NK-92 (cell line): Measurements from ENCODE around the gene UNC50.
"Not testable (repeated sequence)": the region's sequence is repeated elsewhere in the genome, so short reads cannot be mapped to it uniquely, and the experiment has no call there.

Experiments
- DNase-seq: peaks from one replicate; lab custom pipeline; 2025; ENCODE audit not compliant: unreplicated experiment; lab: John Stamatoyannopoulos, UW

UNC50 gene

DNA sequence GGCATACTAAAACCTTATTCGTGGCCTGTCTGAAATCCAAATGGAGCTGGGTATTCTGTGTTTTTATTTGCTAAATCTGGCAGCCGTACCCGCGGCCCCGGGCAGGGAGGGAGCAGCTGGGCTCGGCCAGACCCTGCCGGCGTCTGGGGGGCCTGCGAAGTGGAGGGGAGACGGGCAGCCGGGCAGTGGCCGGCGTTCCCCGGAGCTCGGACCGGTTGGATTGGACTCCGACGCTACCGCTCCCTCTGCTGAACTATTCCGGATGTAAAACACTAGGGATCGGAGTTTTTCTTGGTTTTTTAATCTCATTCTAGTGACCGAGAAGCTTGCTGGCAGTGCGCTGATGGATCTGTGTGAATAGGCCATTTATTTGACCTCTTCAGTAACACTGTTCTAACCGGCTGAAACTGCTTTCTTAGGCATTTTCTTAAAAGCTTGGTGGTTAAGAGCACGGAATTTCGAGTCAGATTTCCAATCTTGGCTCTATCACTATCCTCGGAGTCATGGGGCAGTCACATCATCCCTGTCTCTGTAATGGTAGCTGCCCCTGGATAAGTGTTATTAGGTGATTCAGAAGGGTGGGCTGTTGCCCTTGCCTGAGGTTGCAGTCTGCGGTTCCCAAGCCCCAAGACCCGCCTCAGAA, 694 bp downstream of the UNC50 start:
- no peak for DNase-seq

DNA sequence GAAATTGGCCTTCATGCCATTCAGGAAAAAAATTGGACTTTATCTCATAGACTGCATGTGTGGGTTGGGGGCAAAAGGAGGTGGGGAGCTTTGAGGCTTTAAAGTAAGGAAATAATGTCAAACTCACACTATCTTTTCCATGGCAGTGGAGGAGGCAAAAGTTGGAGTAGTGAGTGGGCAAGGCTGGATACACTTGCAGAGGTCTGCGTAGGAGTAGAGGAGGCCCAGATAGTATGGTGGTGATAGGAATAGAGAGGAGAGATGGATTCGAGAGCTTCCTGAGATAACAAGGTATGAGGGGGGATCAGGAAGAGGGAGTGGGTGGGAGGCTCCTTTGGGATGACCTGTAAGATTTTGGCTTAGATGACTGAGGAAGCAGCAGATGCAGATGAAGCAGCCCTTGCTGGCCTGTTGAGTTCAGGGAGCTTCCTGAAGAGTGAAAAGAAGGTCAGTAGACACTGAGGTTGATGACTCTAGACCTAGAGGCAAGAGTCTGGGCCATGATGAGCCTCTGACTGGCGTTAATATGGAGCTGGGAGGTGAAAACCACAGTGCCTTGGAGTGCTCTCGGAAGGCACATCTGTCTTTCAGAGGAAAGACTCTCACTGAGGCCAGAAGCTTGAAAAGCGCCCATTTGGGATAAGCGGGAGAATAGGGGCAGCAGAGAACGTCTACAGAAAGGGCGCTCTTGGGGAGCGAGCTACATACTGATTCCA, 5.8 kb downstream of the UNC50 start:
- DNase-seq, result no peak

DNA sequence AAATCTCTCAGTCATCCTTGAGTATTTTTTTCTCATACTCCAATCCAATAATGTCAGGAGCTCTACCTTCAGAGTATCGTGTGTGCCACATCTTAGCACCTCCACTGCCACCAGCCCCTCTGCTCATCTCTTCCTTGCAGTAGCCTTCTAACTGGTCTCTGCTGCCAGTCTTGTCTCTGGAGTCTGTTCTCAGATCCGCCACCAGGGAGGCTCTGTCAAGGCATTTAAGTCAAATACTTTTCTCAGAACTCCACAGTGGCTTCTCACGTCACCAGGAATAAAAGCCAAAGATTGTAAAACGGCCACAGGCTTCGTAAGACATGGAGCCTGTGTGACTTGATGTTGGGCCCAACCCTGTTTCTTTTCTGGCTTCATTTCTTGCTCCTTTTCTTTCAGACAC, 7.1 kb downstream of the UNC50 start:
- DNase-seq, result no peak

DNA sequence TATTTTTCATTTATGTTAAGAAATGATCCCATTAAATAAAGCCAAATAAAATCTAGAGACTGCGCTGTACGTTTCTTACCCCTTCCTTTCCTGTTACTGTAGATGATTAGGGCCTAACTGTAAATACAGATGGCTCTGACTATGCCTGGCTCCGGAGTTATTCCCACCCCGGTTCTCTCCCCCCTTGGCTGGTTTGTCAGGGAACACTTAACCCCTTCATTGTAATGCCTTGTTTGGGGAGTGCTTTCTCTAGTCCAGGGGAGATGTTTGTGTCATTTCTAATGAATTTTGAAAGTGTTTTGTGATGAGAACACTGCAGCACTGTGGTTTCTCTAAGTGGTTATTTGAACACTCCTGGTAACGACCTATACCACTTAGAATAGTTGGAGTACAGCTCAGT, 8.8 kb downstream of the UNC50 start:
- no peak for DNase-seq

DNA sequence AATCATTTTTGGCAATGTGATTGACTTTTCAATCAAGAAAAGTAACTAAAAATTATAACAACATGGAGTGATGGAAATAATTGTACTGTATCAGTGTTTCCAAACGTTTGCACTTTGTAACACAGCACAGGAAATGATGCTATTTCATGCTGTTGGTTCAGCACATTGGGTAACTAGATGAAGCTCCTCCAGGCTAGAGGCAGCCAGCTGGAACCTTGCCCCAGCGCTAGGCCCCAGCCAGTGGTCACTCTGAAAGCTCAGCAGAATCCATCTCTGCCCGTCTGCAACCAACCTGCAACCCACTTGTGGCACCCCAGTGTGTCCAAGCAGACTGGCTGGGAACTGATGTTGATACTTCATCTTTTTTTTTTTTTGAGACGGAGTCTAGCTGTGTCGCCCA, 15.3 kb downstream of the UNC50 start:
- DNase-seq, result no peak

DNA sequence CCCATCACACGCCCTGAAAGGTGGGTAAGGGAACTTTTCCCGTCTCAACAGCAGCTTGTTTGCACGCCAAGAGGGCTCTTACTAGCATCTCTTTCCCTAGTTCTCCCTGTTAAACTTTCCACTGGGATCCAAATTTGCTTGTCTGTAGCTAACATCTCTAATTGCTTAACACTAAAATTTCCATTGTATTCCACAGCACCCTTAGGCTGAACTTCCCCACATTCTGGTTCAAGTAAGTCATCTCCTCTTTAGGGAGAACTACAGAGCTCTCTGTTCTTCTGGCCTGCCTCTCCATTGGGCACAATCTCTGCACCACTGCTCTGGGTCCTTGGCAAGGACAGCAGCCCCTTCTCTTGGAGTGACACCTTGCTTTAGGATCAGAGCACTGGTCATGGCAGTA, 24.0 kb downstream of the UNC50 start:
- no peak for DNase-seq

DNA sequence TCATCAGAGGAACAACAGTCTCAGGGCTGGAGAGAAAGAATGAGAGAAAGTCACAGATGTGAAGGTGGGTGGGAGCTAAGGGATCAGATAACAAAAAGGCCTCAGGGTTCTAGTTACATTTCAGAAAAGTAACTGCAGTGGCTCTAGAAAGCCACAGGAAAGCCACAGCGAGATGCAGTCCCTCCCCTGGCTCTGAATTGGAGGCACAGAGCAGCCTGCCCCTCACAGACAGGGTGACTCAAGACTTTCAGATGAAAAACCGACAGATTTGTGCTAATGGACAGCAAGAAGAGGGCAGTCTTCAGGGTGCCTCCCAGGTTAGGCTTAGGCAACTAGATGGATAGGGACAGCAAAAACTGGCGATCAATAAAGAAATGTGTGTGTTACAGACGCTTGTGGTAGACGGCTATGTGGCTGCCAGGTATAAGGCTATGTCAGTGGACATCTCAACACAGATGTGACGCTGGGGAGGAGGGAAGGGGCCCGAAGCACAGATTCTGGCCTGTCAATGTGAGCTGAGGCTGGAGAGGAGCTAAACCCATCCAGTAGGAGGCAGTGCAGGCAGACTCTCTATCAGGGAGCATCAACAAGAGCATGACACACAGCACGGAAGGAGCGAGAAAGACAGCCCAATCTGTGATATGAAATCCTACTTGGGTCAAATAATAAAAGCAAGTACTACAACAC, 26.2 kb downstream of the UNC50 start:
- no peak for DNase-seq

DNA sequence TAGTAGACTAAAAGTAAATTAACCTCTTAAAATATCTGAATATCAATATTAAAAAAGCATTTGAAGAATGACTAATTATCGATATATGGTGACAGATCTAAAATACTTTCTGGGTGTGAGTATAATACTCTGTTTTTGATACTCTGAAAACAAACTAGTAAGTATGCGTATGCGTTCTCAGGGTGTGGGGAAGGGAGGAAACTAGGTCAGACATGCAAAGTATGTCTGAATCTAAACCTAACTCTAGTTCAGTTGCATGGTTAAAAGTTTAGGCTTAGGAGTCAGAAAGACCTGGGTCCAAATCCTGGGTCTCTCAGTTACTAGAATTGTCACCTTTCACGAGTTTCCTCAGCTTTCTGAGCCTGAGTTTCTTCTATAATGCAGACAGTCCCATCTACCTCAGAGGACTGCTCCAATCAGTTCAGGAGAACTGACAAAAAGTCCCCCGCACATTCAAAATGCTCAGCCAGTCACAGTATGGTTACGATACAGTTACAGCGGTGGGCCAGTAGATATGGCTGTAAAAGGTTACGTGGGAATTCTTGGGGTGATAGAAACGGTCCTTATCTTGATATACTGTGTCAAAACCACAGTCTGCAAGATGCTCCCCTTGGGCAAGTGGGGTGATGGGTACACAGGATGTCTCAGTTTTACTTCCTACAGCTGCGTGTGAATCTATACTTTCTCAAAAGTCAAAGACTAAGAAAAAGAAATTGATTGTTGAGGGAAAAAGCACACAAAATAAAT, 29.2 kb downstream of the UNC50 start:
- DNase-seq, result no peak

DNA sequence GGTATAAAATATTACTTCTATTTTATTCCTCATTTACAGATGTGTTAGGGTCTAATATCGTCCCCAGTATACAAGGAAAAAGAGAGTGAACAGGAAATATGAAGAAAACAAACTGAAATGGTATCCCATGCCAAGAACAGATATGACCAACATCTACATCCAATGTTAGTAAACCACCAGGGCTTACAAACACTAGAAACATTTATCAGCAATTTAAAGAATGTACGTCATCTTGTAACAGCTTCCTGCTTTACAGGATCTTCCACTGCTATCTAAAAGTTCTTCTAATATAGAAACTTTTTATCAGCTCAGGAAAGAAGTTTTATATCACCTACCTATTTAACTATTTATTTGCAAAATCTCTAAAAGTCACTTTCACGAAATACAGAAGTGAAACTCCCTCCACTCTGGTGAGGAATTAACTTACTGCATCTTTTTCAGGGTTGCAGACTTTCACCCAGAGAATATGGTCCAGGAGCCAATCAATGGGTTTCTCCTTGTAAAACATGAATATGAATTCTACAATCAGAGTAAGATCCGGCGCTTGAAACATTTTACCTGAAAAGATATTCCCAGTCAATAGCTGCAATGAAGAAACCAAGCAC, 35.2 kb downstream of the UNC50 start:
- no peak for DNase-seq

DNA sequence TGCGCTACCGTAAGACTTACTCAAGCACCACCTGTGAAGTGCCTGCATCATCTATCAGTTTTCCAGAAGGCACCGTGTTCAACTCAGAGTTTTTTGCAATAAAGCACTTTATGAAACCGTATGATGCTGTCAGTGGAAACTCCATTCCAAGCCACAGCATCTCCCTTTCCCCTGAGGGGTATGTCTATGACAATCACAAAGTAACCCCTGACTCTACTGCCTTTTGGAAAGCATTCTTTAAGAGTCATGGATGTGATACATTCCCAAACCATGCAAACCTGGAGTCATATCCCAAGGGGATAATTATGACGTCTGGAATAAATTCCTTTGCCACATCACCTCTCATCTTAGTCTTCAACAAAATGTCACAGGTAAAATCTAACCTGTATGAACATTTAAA, 39.2 kb downstream of the UNC50 start:
- DNase-seq, result no peak

DNA sequence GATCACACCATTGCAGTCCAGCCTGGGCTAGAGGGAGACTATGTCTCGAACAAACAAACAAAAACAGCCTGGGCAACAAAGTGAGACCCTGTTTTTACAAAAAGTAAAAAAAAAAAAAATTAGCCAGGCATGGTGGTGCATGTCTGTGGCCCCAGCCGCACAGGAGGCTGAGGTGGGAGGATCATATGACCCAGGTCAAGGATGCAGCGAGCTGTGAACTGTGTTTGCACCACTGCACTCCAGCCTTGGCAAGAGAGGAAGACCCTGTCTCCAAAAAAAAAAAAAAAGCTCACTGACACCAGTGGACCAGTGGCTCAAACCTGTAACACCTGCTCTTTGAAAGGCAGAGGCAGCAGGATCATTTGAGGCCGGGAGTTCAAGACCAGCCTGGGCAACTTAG, 40.1 kb downstream of the UNC50 start:
- DNase-seq, result no peak

DNA sequence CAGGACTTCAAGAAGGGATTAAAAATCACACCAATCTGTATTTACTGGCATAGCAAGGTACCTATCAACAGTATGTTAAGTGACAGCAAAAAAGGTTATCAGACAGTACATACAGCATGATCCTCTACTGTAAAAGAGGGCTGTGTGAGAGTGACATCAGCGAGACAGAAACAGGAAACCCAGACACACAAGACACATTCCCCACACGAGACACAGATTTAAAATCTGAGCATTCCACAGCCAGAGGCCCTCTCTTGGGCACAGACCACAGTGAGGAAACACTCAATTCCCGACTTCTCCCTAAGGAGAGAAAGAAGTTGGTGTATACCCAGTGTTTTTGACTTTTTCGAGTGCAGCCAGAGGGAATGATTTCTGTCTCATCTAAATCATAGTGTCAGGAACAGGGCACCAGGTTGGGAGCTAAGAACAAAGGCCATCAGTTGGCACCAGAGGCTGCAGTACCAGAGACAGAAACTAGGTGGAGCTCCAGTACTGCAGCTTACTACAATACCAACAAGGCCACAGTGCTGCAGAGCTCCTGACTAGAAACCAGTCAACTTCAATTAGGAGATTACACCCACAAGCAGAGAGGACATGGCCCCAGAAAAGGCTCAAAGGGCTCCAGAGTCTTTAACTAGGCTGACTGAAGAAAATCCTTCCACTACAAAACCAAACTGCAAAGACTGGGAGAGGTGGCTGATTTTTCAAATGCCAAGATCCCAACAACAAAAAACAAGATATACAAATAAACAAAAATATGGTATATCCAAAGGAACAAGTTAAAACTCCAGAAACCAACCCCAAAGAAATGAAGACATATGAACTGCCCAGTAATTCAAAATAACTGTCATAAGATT, 41.0 kb downstream of the UNC50 start:
- peak; percentile 15 for DNase-seq

DNA sequence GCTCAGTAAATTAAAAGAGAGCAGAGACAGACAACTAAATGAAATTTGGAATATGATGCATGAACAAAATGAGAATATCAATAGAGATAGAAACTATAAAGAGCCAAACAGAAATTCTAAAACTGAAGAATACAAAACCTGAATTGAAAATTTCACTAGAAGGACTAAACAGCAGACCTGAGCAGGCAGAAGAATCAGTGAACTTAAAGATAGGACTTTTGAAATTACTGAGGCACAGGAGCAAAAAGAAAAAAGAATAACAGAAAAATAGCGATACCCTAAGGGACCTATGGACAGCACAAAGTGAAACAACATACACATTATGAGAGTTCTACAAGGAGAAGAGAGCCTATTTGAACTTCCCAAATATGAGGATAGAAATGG, 41.6 kb downstream of the UNC50 start:
- DNase-seq, result no peak

DNA sequence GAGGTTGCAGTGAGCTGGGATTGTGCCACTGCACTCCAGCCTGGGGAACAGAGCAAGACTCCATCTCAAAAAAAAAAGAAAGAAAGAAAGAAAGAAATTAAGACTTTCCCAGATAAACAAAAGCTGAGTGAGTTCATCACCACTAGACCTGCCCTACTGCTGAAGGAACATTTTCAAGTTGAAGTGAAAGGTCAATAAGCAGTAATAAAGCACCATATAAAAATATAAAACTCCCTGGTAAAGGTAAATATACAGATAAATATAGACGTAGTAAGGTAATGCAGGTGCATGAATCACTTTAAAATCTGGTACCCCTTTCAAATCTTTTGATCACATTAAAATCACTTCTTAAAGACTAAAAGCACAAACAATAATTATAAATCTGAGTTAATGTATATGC, 42.6 kb downstream of the UNC50 start:
- DNase-seq, result no peak

DNA sequence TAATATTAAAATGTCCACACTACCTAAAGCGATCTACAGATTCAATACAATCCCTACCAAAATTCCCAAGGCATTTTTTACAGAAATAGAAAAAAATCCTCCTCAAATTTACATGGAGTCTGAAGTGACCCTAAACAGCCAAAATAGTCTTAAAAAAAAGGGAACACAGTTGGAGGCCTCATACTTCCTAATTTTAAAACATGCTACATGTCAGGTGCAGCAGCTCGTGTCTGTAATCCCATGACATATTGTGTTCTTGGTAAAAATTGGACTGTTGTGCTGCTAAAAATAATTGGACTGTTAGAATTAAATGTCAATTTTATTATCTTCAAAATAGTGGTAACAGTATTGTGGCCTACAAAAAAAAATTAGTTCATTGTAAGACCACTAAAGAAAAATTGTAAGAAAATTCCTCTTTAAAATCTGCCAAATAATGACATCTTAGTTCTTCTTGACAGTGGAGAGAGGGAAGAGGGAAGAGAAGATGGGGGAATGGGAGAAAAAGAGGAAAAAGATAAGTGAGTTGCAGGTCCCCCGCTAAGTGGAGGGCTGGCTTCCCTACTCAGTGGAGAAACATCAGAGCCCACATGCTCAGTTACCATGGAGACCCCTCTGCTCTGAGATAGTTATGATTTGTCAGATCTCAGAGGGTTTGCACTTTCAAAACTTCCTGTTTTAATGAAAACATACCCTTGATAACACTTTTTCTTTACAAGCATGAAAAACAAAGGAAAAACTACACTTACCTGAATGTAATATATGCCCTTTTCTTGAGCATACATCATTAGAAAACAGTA, 46.5 kb downstream of the UNC50 start:
- no peak for DNase-seq

DNA sequence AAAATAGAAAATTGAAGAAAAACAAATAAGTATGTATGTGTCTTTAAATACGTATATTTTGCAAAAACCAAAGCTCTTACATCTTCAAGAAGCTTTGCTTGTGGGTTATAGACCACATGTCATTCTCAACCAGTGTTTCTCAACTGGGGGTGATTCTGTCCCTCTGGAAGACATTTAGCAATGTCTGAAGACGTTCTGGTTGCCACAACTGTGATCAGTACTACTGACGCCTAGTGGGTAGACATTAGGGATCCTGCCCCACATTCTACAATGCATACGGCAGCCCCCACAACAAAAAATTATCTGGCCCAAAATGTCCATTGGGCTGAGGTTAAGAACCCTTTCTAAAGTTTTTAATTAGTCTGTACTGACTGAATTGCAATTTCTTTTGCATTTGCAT, 48.4 kb downstream of the UNC50 start:
- no peak for DNase-seq

DNA sequence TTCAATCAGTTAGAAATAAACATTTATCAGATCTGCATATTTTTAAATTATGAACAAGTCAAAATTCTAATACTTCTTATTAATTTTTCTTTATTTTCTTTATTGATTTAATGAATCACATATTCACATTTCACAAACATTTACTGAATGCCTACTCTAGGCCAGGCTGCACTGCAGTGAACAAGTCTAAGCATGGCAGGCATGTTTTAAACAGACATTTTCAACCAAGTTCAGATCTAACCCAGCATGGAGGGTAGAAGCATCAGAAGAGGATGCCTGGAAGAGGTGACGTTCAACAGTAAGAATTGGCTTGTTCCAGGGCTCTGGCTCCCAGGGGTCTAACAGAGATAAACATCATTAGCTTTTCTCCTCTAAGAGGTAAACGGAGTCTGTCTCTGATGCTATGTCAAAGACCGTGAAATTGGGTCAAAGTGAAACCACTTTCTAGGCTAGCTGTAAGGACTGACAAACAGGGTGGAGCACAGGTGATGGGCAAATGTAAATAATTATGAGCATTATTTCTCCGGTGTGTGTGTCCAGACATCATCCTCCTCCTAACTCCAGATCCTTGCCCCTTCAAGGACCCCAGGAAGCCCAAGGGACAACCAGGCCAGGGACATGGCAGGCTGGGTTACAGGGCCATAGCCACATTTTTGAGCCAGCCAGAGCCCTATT, 50.6 kb downstream of the UNC50 start:
- DNase-seq, result no peak

DNA sequence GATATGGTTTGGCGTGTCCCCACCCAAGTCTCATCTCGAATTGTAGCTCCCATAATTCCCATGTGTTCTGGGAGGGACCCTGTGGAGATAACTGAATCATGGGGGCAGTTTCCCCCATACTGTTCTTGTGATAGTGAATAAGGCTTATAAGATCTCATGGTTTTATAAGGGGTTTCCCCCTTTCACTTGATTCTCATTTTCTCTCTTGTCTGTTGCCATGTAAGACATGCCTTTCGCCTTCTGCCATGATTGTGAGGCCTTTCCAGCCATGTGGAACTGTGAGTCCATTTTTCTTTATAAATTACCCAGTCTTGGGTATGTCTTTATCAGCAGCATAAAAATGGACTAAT, 51.1 kb downstream of the UNC50 start:
- not testable (repeated sequence) for DNase-seq

DNA sequence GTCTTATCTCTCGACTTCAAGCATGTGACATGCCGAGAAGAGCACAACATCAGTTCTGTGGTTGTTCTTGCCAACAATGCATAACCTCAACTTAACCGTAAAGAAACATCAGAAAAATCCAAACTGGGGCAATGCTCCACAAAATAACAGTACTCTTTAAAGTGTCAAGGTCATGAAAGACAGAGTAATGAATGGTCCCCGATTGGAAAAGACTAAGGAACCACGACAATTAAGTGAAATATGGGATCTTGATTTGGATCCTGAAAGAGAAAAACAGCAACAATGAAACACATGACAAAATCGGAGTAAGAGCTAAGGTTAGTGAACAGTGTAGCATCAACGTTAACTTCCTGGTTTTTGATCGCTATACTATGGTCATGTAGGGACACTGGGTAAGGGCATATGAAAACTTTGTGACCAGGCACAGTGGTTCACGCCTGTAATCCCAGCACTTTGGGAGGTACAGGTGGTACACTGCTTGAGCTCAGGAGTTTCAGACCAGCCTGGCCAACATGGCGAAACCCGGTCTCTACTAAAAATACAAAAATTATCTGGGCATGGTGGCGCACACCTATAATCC, 55.2 kb downstream of the UNC50 start:
- DNase-seq, result no peak
